Liver (tissue), 9 donors: Measurements from ENCODE around the gene TRIP13. TPM values are rescaled to one million over a fixed set of nuclear protein-coding genes. Genes with fewer than 3 reads are reported as not detected.

ENCODE experiments used
- DNase-seq: peaks from one replicate; pipeline ENCODE4 v3.0.0-alpha.2; 2017; ENCODE audit warnings: low spot score
- H3K27ac ChIP-seq, 2 donors: one replicate each; pipeline ENCODE4 v1.7.0; 2013; ENCODE audit warnings: inconsistent platforms in 2 of 2, low read length in 2 of 2, control low read depth in 1 of 2, low read depth in 1 of 2, mild to moderate bottlenecking in 1 of 2
- H3K27me3 ChIP-seq, 4 donors: one replicate each; pipeline versions ENCODE4 v1.6.1 to v1.7.0; 2013; ENCODE audit warnings: low read length in 3 of 4, inconsistent platforms in 1 of 4, mild to moderate bottlenecking in 1 of 4, moderate library complexity in 1 of 4; ENCODE audit not compliant: control insufficient read depth in 4 of 4, insufficient read depth in 4 of 4
- H3K36me3 ChIP-seq, 4 donors: one replicate each; pipeline versions ENCODE4 v1.6.1 to v1.7.0; 2013; ENCODE audit warnings: low read length in 3 of 4, mild to moderate bottlenecking in 3 of 4, low read depth in 1 of 4, moderate library complexity in 1 of 4; ENCODE audit not compliant: control insufficient read depth in 4 of 4, insufficient read depth in 3 of 4
- H3K4me1 ChIP-seq, 4 donors: one replicate each; pipeline versions ENCODE4 v1.6.1 to v1.7.0; 2013; ENCODE audit warnings: low read length in 3 of 4, mild to moderate bottlenecking in 3 of 4, moderate library complexity in 1 of 4; ENCODE audit not compliant: control insufficient read depth in 4 of 4, insufficient read depth in 4 of 4
- H3K4me3 ChIP-seq, 3 donors: one replicate each; pipeline versions ENCODE4 v1.6.1 to v1.7.0; 2013; ENCODE audit warnings: low read length in 3 of 3, control low read depth in 1 of 3, low read depth in 1 of 3, mild to moderate bottlenecking in 1 of 3
- H3K9ac ChIP-seq, 2 donors: one replicate each; pipeline ENCODE4 v1.7.0; 2013; ENCODE audit warnings: low read length in 2 of 2, mild to moderate bottlenecking in 2 of 2, moderate library complexity in 2 of 2, control low read depth in 1 of 2, low read depth in 1 of 2
- H3K9me3 ChIP-seq, 4 donors: one replicate each; pipeline versions ENCODE4 v1.6.1 to v1.7.0; 2013; ENCODE audit warnings: low read length in 3 of 4; ENCODE audit not compliant: control insufficient read depth in 4 of 4
- CTCF ChIP-seq: fragments of 150-350 bp; IDR thresholded peaks from 2 replicates; pipeline ENCODE4 v1.5.1; 2017; ENCODE audit warnings: improper control_type of control experiment, low read depth, low read length; ENCODE audit not compliant: missing input control
- EGR1 ChIP-seq, 2 donors: IDR thresholded peaks; 2 replicates each; pipeline ENCODE4 v1.6.1; 2016 to 2018; ENCODE audit warnings: antibody characterized with exemption in 2 of 2, low read depth in 2 of 2
- FOXA1 ChIP-seq: IDR thresholded peaks from 2 replicates; pipeline ENCODE4 v1.6.1; 2016; ENCODE audit warnings: antibody characterized with exemption
- FOXA2 ChIP-seq: IDR thresholded peaks from 2 replicates; pipeline ENCODE4 v1.6.1; 2016; ENCODE audit warnings: antibody characterized with exemption
- GABPA ChIP-seq, 2 donors: IDR thresholded peaks in 1 of 2; conservative IDR thresholded peaks in 1 of 2; 2 replicates each; pipeline ENCODE4 v1.6.1; 2016; ENCODE audit warnings: antibody characterized with exemption in 2 of 2, mild to moderate bottlenecking in 1 of 2, moderate library complexity in 1 of 2
- HNF4A ChIP-seq, 2 donors: conservative IDR thresholded peaks; 2 replicates each; pipeline ENCODE4 v1.6.1; 2016; ENCODE audit warnings: antibody characterized with exemption in 2 of 2, mild to moderate bottlenecking in 2 of 2
- HNF4G ChIP-seq: IDR thresholded peaks from 2 replicates; pipeline ENCODE4 v1.6.1; 2016; ENCODE audit warnings: antibody characterized with exemption
- JUND ChIP-seq, 2 donors: IDR thresholded peaks; 2 replicates each; pipeline ENCODE4 v1.6.1; 2016; ENCODE audit warnings: antibody characterized with exemption in 2 of 2
- NR2F2 ChIP-seq: IDR thresholded peaks from 2 replicates; pipeline ENCODE4 v1.6.1; 2016; ENCODE audit warnings: antibody characterized with exemption
- RAD21 ChIP-seq, 2 donors: IDR thresholded peaks; 2 replicates each; pipeline ENCODE4 v1.6.1; 2016; ENCODE audit warnings: antibody characterized with exemption in 2 of 2, mild to moderate bottlenecking in 2 of 2
- REST ChIP-seq: IDR thresholded peaks from 2 replicates; pipeline ENCODE4 v1.6.1; 2016; ENCODE audit warnings: antibody characterized with exemption, mild to moderate bottlenecking
- RXRA ChIP-seq, 2 donors: IDR thresholded peaks; 2 replicates each; pipeline ENCODE4 v1.6.1; 2017 to 2018; ENCODE audit warnings: antibody characterized with exemption in 2 of 2, mild to moderate bottlenecking in 1 of 2
- SP1 ChIP-seq: IDR thresholded peaks from 2 replicates; pipeline ENCODE4 v1.6.1; 2018; ENCODE audit warnings: antibody characterized with exemption, mild to moderate bottlenecking
- TAF1 ChIP-seq: conservative IDR thresholded peaks from 2 replicates; pipeline ENCODE4 v1.6.1; 2016; ENCODE audit warnings: antibody characterized with exemption, mild to moderate bottlenecking
- YY1 ChIP-seq: IDR thresholded peaks from 2 replicates; pipeline ENCODE4 v1.6.1; 2016; ENCODE audit warnings: antibody characterized with exemption, mild to moderate bottlenecking
- WGBS: extraction: QIAGEN DNeasy Blood & Tissue Kit; methylation state at CpG from one replicate; pipeline ENCODE4 v1.1.7; 2013; 5-methylcytosine and 5-hydroxymethylcytosine counted together
- polyA plus RNA-seq, 2 donors: library from polyadenylated mRNA; stranded (reverse) in 1 of 2; unstranded in 1 of 2; fragments of 200-250 nt in 1 of 2; fragments of >200 nt in 1 of 2; fragmentation: Nextera tagmentation in 1 of 2; extraction: Ambion mirVana in 1 of 2; gene quantifications; one replicate each; pipeline versions ENCODE4 v1.2.1 to v1.2.3, GENCODE V29; 2013 to 2015
- total RNA-seq, 2 donors: library from RNA; depleted of rRNA; stranded (reverse); fragments of >200 nt; gene quantifications; one replicate each; pipeline ENCODE4 v1.2.3, GENCODE V29; 2014
- TF ChIP-seq, protein P1 (sequence below): IDR thresholded peaks from 2 replicates; pipeline ENCODE4 v1.6.1; 2016; ENCODE audit warnings: antibody characterized with exemption
- TF ChIP-seq, protein P2 (sequence below): IDR thresholded peaks from 2 replicates; pipeline ENCODE4 v1.6.1; 2016; ENCODE audit warnings: antibody characterized with exemption
- TF ChIP-seq, protein P3 (sequence below): IDR thresholded peaks from 2 replicates; pipeline ENCODE4 v1.6.1; 2016; ENCODE audit warnings: antibody characterized with exemption
- donor health status: healthy.
- donor health status: healthy.
- donor health status: healthy.
- donor health status: healthy.
- donor health status: healthy.

The TRIP13 gene
- total and polyA plus RNA-seq, 4 donors = 0.42 to 12.4 (median 0.84) TPM

GRCh38 chr5:953535-954449, 61.1 kb downstream of the TRIP13 start:
- Histone ChIP-seq H3K36me3 (no peaks in the 10 kb centered on the region), H3K9ac (no peak overlapping the region), H3K27me3 (peaks cover 0 to 2% (median 0%) of the 10 kb centered on the region in 4 donors), H3K9me3 (no peaks in the 10 kb centered on the region), H3K27ac (no peak overlapping the region), H3K4me3 (no peak overlapping the region), H3K4me1 (peaks cover 0 to 19% (median 8%) of the 10 kb centered on the region in 4 donors)
- DNase-seq = no peak
- TF ChIP-seq GABPA (IDR thresholded peaks at IDR 0.05 in 1 of 2, conservative IDR thresholded peaks at IDR 0.05 in 1 of 2) (no peak), RXRA (IDR thresholded peaks at IDR 0.05) (no peak), SP1 (no peak), EGR1 (IDR thresholded peaks at IDR 0.05; ENCODE audit: low read depth in 2 of 2) (no peak), RAD21 (IDR thresholded peaks at IDR 0.05) (no peak), NR2F2 (no peak), JUND (IDR thresholded peaks at IDR 0.05) (no peak), TAF1 (no peak), FOXA2 (no peak), HNF4G (no peak), FOXA1 (no peak), REST (no peak), YY1 (no peak), CTCF (no peak), HNF4A (conservative IDR thresholded peaks at IDR 0.05) (no peak)
- TF ChIP-seq, protein P1, sequence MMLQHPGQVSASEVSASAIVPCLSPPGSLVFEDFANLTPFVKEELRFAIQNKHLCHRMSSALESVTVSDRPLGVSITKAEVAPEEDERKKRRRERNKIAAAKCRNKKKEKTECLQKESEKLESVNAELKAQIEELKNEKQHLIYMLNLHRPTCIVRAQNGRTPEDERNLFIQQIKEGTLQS = no peak
- TF ChIP-seq, protein P2, sequence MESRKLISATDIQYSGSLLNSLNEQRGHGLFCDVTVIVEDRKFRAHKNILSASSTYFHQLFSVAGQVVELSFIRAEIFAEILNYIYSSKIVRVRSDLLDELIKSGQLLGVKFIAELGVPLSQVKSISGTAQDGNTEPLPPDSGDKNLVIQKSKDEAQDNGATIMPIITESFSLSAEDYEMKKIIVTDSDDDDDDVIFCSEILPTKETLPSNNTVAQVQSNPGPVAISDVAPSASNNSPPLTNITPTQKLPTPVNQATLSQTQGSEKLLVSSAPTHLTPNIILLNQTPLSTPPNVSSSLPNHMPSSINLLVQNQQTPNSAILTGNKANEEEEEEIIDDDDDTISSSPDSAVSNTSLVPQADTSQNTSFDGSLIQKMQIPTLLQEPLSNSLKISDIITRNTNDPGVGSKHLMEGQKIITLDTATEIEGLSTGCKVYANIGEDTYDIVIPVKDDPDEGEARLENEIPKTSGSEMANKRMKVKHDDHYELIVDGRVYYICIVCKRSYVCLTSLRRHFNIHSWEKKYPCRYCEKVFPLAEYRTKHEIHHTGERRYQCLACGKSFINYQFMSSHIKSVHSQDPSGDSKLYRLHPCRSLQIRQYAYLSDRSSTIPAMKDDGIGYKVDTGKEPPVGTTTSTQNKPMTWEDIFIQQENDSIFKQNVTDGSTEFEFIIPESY = no peak
- TF ChIP-seq, protein P3, sequence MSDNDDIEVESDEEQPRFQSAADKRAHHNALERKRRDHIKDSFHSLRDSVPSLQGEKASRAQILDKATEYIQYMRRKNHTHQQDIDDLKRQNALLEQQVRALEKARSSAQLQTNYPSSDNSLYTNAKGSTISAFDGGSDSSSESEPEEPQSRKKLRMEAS = no peak
- WGBS = 83% methylated on average over 24 of the region's 24 CpGs
